K562 (cell line): Measurements from ENCODE around the gene FRG2B. TPM values are rescaled to one million over a fixed set of nuclear protein-coding genes. Genes with fewer than 3 reads are reported as not detected.
"Not testable (repeated sequence)": the region's sequence is repeated elsewhere in the genome, so short reads cannot be mapped to it uniquely, and the experiment has no call there.

ENCODE experiments used
- ATAC-seq: fragments of 200-7000 bp; cut with Tn5 transposase; 3 replicates; pipeline ENCODE4 v1.9.1; 2020; ENCODE audit warnings: moderate library complexity
- BruUV-seq: library from RNA; stranded (reverse); fragments of 400-500 nt; replicated peaks from 2 replicates; lab custom pipeline; 2021; lab: Mats Ljungman, UMichigan
- CTCF ChIA-PET: fragments of 300-600 bp; formaldehyde crosslinking; extraction: SDS; loops from one replicate; lab custom pipeline; 2021; ENCODE audit warnings: low intra/inter-chr PET ratio; lab: Yijun Ruan, JAX
- POLR2A ChIA-PET: fragments of 300-600, 350-650 bp; sonication (Branson Sonifier 250); formaldehyde crosslinking; extraction: SDS; loops from one replicate; lab custom pipeline; 2021; ENCODE audit warnings: antibody characterized with exemption, inconsistent platforms; lab: Yijun Ruan, JAX
- DNase-seq, 4 experiments: peaks; one replicate each; pipeline versions ENCODE4 v3.0.0 to v3.0.0-alpha.2; 2011 to 2018; ENCODE audit warnings: low spot score in 3 of 4, mixed read lengths in 3 of 4; ENCODE audit errors: extremely low read depth in 1 of 4
- FAIRE-seq: peaks from 2 replicates; lab custom pipeline; 2011; peaks lifted over from hg19 to GRCh38; lab: Jason Lieb, UNC
- H2AFZ ChIP-seq: 2 replicates; pipeline ENCODE4 v1.6.0; 2011; ENCODE audit warnings: low read depth, low read length, control low read depth, inconsistent platforms
- H3K27ac ChIP-seq: fragments of 200-600 bp; 3 replicates; pipeline ENCODE4 v1.8.0; 2011; ENCODE audit warnings: low read depth, mild to moderate bottlenecking, control low read depth, inconsistent platforms, low read length, moderate library complexity, mixed read lengths; ENCODE audit errors: extremely low read depth
- H3K27me3 ChIP-seq, 2 experiments: fragments of 300-600 bp in 1 of 2; 2 replicates in 1 of 2; 3 replicates in 1 of 2; pipeline versions ENCODE4 v1.6.0 to v1.8.0; 2011; ENCODE audit warnings: inconsistent platforms in 2 of 2, low read length in 2 of 2, mild to moderate bottlenecking in 1 of 2, mixed read lengths in 1 of 2, moderate library complexity in 1 of 2; ENCODE audit not compliant: control insufficient read depth in 2 of 2, insufficient read depth in 2 of 2
- H3K36me3 ChIP-seq: fragments of 300-600 bp; 3 replicates; pipeline ENCODE4 v1.8.0; 2011; ENCODE audit warnings: mild to moderate bottlenecking, low read length, inconsistent platforms; ENCODE audit not compliant: control insufficient read depth, insufficient read depth
- H3K4me1 ChIP-seq, 2 experiments: fragments of 200-600 bp in 1 of 2; replicated peaks in 1 of 2; 2 replicates in 1 of 2; 3 replicates in 1 of 2; pipeline versions ENCODE4 v1.5.1 to v1.8.0; 2011; ENCODE audit warnings: inconsistent platforms in 2 of 2, low read length in 2 of 2, mild to moderate bottlenecking in 1 of 2, mixed read lengths in 1 of 2, moderate library complexity in 1 of 2; ENCODE audit not compliant: control insufficient read depth in 2 of 2, insufficient read depth in 2 of 2
- H3K4me2 ChIP-seq: 2 replicates; pipeline ENCODE4 v1.6.1; 2011; ENCODE audit warnings: low read length, control low read depth, inconsistent platforms, mixed read lengths; ENCODE audit not compliant: insufficient read depth
- H3K4me3 ChIP-seq: fragments of 200-600 bp; sonication (generic), shearing (Covaris generic); 2 replicates; pipeline ENCODE4 v1.5.1; 2016; ENCODE audit warnings: control low read depth, inconsistent platforms
- H3K79me2 ChIP-seq: fragments of 200-600 bp; 3 replicates; pipeline ENCODE4 v1.8.0; 2011; ENCODE audit warnings: low read length, inconsistent platforms; ENCODE audit not compliant: control insufficient read depth, insufficient read depth
- H3K9ac ChIP-seq, 2 experiments: 2 replicates each; pipeline versions ENCODE4 v1.6.0 to v1.6.1; 2011; ENCODE audit warnings: low read depth in 2 of 2, low read length in 2 of 2, control low read depth in 1 of 2, inconsistent platforms in 1 of 2, mild to moderate bottlenecking in 1 of 2, mixed read lengths in 1 of 2; ENCODE audit not compliant: insufficient read depth in 1 of 2
- H3K9me1 ChIP-seq: one replicate; pipeline ENCODE4 v1.6.0; 2011; ENCODE audit warnings: inconsistent platforms, mild to moderate bottlenecking, low read length, moderate library complexity; ENCODE audit not compliant: control insufficient read depth, insufficient read depth
- H3K9me3 ChIP-seq: replicated peaks from 2 replicates; pipeline ENCODE4 v1.5.1; 2011; ENCODE audit warnings: low read depth, low read length, inconsistent platforms; ENCODE audit not compliant: control insufficient read depth, insufficient read depth
- H4K20me1 ChIP-seq: replicated peaks from 2 replicates; pipeline ENCODE4 v1.6.1; 2011; ENCODE audit warnings: low read length, inconsistent platforms, mixed read lengths; ENCODE audit not compliant: control insufficient read depth, insufficient read depth
- RAD21 ChIP-seq, 2 experiments: fragments of 250-450 bp in 1 of 2; fragments of 450-650 bp in 1 of 2; sonication (Bioruptor Pico) in 1 of 2; formaldehyde crosslinking in 1 of 2; IDR thresholded peaks in 1 of 2; conservative IDR thresholded peaks in 1 of 2; 2 replicates each; pipeline versions ENCODE4 v1.4.0 to v1.8.0; 2020 to 2022; ENCODE audit warnings: mild to moderate bottlenecking in 2 of 2, moderate library complexity in 1 of 2
- WGBS: fragments of 100-300 bp; shearing (Covaris generic); methylation state at CpG from one replicate; pipeline ENCODE4 v1.1.6; 2016; ENCODE audit warnings: low coverage, mixed read lengths; ENCODE audit not compliant: insufficient coverage; ENCODE audit errors: missing lambda C conversion rate; 5-methylcytosine and 5-hydroxymethylcytosine counted together
- in situ Hi-C: fragments of 300-500 bp; cut with MboI; formaldehyde crosslinking; loops from 4 replicates; pipeline ENCODE4 v1.15.0; 2018; ENCODE audit warnings: inconsistent platforms, mixed read lengths
- intact Hi-C: fragments of 100-400 bp; cut with micrococcal nuclease; formaldehyde crosslinking; loops from 2 replicates; pipeline ENCODE4 v1.14.2; 2022
- polyA plus RNA-seq, 8 experiments: library from polyadenylated mRNA; depleted of rRNA in 4 of 8; stranded (reverse) in 5 of 8; unstranded in 3 of 8; fragments of >200 nt; fragmentation: Nextera tagmentation in 2 of 8; fragmentation: Illumina TruSeq in 1 of 8; extraction: Ambion mirVana in 2 of 8; extraction: Trizol in 1 of 8; gene quantifications; 2 replicates each; pipeline versions ENCODE4 v1.2.1 to v1.2.3, GENCODE V29; 2011 to 2014; ENCODE audit warnings: inconsistent platforms in 1 of 8, missing spikeins in 1 of 8
- total RNA-seq, 7 experiments: library from RNA; depleted of rRNA in 6 of 7; stranded (reverse); fragments of >200 nt in 6 of 7; fragmentation: Illumina TruSeq in 2 of 7; extraction: Trizol in 2 of 7; gene quantifications; 2 replicates each; pipeline versions ENCODE4 v1.2.1 to v1.2.3, GENCODE V29; 2011 to 2021; ENCODE audit warnings: low replicate concordance in 1 of 7
- TF ChIP-seq, protein P1 (sequence below): fragments of 450-650 bp; IDR thresholded peaks from 2 replicates; pipeline ENCODE4 v1.6.1; 2016; ENCODE audit warnings: mild to moderate bottlenecking, moderate library complexity

FRG2B gene
- total and polyA plus RNA-seq, 9 of the 15 experiments (the other 6 are each of a cell fraction or from before 2014, with no cell fraction given): not detected

DNA sequence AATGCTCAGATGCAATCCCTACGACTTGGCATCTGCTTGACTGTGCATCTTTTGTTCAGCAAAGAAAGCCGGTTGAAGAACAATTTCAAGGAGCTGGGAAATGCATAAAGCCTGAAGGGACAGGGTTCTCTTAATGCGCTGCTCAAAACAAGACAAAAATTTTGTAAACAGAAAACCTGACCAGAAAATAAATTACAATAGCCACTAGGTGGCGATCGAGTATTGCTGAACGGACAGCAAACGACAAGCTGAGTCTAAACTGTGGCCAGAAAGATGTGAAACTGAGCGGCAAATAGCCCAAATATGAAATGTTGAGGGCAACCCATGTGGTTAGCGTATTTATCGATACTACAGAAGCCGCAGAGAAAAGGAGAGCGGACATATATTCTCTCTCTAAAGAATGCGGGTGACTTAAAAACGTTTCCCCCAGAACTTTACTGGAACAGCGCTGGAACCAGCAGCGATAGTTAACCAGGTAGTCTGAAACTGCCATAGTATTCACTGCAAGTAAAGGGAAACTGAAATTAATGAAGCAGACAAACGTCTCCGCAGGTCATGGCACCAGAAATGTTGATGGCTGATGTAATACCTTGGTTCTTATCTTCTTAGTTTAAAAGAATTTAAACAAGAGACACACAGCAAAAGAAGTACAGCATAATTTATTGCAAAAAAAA lies 20.6 kb upstream of the FRG2B start:
- H3K27me3 ChIP-seq, FAIRE-seq, H4K20me1 ChIP-seq, H3K79me2 ChIP-seq, H3K4me2 ChIP-seq, BruUV-seq, DNase-seq, intact Hi-C loops, in situ Hi-C loops, H3K9ac ChIP-seq, H3K9me1 ChIP-seq, H3K27ac ChIP-seq, H3K36me3 ChIP-seq, H3K4me1 ChIP-seq, H3K4me3 ChIP-seq, CTCF ChIA-PET, H3K9me3 ChIP-seq, H2AFZ ChIP-seq, POLR2A ChIA-PET: not testable (repeated sequence)
- TF ChIP-seq RAD21 (CRISPR knock-in tag; conservative IDR thresholded peaks at IDR 0.05 in 1 of 2, IDR thresholded peaks at IDR 0.05 in 1 of 2): peak in 1 of 2 experiments; percentile 24; a peak in 1 of 4 replicates
- ATAC-seq: peak; percentile 52; the same call in 2 of the 3 replicates
- 2% methylated on average over 7 of the region's 18 CpGs for WGBS

DNA sequence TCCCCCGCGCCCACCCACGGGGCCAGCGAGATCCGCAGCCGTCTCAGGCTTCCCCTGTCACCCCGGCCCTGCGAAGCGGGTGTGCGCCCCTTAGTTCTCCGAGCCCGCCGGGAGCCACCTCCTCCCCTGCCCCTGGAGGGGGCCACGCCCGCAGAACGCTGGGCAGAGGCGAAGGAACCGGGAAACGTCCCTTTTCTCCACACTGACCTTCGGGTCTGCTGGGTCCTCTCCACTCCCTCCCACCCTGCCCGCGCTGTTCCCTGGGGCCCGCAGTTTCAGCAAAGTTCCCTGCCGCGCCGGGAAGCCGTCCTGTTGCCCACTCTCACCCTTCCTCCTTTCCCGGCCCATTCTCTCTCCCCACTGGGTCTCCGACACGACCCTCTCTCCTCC lies 11.2 kb upstream of the FRG2B start:
- H3K4me2 ChIP-seq, FAIRE-seq, CTCF ChIA-PET: not testable (repeated sequence)

More for the DNA sequence above, 11.2 kb upstream of the FRG2B start:
- H2AFZ ChIP-seq, intact Hi-C loops, H3K9me3 ChIP-seq, H3K27ac ChIP-seq, H3K4me1 ChIP-seq, H3K27me3 ChIP-seq, H3K9ac ChIP-seq, ATAC-seq, POLR2A ChIA-PET, H3K36me3 ChIP-seq, H3K79me2 ChIP-seq, BruUV-seq, in situ Hi-C loops, H4K20me1 ChIP-seq, DNase-seq, H3K9me1 ChIP-seq: not testable (repeated sequence)
- TF ChIP-seq, protein P1, sequence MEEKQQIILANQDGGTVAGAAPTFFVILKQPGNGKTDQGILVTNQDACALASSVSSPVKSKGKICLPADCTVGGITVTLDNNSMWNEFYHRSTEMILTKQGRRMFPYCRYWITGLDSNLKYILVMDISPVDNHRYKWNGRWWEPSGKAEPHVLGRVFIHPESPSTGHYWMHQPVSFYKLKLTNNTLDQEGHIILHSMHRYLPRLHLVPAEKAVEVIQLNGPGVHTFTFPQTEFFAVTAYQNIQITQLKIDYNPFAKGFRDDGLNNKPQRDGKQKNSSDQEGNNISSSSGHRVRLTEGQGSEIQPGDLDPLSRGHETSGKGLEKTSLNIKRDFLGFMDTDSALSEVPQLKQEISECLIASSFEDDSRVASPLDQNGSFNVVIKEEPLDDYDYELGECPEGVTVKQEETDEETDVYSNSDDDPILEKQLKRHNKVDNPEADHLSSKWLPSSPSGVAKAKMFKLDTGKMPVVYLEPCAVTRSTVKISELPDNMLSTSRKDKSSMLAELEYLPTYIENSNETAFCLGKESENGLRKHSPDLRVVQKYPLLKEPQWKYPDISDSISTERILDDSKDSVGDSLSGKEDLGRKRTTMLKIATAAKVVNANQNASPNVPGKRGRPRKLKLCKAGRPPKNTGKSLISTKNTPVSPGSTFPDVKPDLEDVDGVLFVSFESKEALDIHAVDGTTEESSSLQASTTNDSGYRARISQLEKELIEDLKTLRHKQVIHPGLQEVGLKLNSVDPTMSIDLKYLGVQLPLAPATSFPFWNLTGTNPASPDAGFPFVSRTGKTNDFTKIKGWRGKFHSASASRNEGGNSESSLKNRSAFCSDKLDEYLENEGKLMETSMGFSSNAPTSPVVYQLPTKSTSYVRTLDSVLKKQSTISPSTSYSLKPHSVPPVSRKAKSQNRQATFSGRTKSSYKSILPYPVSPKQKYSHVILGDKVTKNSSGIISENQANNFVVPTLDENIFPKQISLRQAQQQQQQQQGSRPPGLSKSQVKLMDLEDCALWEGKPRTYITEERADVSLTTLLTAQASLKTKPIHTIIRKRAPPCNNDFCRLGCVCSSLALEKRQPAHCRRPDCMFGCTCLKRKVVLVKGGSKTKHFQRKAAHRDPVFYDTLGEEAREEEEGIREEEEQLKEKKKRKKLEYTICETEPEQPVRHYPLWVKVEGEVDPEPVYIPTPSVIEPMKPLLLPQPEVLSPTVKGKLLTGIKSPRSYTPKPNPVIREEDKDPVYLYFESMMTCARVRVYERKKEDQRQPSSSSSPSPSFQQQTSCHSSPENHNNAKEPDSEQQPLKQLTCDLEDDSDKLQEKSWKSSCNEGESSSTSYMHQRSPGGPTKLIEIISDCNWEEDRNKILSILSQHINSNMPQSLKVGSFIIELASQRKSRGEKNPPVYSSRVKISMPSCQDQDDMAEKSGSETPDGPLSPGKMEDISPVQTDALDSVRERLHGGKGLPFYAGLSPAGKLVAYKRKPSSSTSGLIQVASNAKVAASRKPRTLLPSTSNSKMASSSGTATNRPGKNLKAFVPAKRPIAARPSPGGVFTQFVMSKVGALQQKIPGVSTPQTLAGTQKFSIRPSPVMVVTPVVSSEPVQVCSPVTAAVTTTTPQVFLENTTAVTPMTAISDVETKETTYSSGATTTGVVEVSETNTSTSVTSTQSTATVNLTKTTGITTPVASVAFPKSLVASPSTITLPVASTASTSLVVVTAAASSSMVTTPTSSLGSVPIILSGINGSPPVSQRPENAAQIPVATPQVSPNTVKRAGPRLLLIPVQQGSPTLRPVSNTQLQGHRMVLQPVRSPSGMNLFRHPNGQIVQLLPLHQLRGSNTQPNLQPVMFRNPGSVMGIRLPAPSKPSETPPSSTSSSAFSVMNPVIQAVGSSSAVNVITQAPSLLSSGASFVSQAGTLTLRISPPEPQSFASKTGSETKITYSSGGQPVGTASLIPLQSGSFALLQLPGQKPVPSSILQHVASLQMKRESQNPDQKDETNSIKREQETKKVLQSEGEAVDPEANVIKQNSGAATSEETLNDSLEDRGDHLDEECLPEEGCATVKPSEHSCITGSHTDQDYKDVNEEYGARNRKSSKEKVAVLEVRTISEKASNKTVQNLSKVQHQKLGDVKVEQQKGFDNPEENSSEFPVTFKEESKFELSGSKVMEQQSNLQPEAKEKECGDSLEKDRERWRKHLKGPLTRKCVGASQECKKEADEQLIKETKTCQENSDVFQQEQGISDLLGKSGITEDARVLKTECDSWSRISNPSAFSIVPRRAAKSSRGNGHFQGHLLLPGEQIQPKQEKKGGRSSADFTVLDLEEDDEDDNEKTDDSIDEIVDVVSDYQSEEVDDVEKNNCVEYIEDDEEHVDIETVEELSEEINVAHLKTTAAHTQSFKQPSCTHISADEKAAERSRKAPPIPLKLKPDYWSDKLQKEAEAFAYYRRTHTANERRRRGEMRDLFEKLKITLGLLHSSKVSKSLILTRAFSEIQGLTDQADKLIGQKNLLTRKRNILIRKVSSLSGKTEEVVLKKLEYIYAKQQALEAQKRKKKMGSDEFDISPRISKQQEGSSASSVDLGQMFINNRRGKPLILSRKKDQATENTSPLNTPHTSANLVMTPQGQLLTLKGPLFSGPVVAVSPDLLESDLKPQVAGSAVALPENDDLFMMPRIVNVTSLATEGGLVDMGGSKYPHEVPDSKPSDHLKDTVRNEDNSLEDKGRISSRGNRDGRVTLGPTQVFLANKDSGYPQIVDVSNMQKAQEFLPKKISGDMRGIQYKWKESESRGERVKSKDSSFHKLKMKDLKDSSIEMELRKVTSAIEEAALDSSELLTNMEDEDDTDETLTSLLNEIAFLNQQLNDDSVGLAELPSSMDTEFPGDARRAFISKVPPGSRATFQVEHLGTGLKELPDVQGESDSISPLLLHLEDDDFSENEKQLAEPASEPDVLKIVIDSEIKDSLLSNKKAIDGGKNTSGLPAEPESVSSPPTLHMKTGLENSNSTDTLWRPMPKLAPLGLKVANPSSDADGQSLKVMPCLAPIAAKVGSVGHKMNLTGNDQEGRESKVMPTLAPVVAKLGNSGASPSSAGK: 0 out of 2 replicates have a peak, but pooled peaks have one; percentile 16
- no CpG with 5 or more reads among the region's 30 CpGs for WGBS
- H3K4me3 ChIP-seq: peak overlapping the region; percentile 25; the same call in 1 of the 2 replicates
